HG03457 (cell line): ENCODE measurements around the gene PATJ.
"Not testable (repeated sequence)": the region's sequence is repeated elsewhere in the genome, so short reads cannot be mapped to it uniquely, and the experiment has no call there.

ENCODE experiments used
- ATAC-seq: cut with Tn5 transposase; IDR thresholded peaks from one replicate; pipeline ENCODE4 v1.9.1; 2021; ENCODE audit warnings: moderate number of reproducible peaks; ENCODE audit not compliant: unreplicated experiment

The PATJ gene

DNA sequence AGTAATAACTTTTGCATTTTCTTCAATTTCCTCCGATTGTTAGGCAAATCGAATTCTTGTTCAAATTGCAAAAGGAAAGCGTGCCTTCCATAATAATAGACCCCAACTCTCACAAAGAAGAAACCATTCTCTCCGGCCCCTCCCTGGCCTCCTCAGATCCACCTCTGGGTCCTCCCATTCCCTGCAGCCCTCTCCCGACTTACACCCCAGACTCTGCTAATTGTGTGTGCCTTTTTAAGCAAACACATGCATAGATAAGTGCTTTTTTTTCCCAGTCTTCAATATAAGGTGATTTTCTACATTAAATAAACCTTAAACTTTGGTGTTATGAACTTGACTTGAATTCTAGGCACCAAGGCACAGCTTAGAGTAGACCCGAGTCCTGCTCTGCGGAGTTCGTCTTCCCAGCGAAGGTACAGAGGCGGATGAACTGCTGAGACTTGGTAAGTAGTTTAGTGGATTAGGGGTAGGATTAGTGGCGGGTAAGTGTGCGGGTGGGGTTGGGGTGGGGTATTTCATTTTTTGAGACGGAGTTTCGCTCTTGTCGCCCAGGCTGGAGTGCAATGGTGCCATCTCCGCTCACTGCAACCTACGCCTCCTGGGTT, 453.9 kb downstream of the PATJ start:
- ATAC-seq: no peak

DNA sequence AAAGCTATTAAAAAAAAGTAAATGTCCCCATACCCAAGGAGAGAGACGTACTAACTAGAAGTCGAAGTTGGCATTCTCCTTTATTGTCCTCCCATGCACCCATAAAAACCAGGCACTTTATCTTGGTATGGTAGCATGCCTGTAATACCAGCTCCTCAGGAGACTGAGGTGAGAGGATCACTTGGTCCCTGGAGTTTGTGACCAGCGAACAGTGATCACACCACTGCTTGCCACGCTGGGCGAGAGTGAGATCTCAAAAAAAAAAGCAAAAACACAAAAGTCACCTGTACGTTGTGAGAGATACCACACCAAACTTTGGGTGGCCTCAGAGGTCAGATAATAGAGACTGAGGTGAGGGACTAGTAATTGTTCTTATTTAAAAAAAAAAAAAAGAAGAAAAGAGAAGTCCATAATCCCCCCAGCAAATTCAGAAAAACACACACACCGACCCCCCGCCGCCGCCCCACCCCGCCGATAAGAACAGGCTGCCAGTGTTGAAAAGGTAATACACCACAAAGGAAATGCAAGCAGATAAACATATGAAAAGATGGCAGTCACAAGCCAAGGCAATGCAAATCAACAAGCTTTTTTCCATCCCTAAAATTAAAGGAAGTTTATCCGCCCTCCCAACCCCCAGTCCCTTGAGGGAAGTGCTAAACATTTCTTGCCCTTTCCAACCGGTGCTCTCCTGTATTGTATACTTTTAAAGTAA, 455.9 kb downstream of the PATJ start:
- ATAC-seq: no peak

DNA sequence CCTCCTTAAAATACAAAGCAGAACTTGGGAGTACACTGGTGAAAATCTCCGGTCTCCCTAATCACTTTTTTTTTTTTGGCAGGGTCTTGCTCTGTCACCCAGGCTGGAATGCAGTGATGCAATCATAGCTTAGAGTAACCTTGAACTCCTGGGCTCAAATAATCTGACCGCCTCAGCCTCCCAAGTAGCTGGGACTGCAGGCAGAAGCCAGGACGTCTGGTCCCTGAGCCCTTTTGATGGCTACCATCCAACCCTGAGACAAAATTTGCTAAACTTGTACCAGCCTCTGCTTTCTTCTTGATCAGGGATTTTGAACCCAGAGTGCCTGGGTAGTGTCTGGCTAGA, 456.5 kb downstream of the PATJ start:
- ATAC-seq: no peak

DNA sequence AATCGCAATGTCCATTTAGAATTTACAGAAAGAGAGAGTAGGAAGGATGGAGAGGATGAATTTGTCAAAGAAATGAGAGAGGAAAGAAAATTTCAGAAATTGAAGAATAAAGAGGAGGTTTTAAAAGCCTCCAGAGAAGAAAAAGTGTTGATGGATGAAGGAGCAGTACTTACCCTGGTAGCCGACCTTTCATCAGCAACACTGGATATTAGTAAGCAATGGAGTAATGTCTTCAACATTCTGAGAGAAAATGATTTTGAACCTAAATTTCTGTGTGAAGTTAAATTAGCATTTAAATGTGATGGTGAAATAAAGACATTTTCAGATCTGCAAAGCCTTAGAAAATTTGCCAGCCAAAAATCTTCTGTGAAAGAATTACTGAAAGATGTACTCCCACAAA, 464.9 kb downstream of the PATJ start:
- ATAC-seq: no peak

DNA sequence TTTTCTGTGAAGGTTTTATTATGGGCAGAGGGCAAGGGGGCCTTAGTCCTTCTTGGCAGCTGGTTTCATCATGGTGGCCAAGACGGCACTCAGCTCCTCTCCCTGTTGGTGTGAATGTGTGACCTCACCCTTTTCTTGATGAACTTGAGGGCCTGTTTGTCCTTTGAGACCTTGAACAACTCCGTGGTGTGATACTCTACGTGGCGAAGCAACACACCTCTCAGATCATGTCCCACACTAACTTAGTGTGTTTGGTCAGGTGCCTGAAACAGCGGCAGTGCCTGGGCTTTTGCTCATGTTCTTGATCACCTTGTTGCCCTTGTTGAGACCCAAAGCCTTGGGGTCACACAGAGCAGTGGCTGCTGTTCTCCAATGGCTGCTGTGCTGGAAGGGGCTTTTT, 465.8 kb downstream of the PATJ start:
- no peak for ATAC-seq

DNA sequence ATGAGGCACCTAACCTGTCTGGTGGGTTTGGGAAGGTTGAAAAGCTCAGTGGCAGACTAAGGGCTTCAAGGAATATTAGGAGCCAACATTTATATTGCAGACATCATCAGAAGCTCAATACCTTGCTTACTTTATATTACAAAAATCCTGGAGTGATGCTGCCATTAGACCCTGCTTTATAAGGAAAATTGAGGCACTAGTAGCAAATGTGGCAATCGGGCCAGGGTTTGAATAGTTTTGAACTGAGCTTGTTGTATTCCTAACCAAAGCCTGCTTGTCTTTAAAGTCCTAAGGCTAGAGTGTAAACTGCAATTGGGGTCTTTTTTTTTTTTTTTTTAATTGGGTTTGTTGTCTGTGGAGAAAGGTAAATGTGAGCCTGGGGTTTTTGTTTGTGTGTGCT, 466.7 kb downstream of the PATJ start:
- no peak for ATAC-seq

DNA sequence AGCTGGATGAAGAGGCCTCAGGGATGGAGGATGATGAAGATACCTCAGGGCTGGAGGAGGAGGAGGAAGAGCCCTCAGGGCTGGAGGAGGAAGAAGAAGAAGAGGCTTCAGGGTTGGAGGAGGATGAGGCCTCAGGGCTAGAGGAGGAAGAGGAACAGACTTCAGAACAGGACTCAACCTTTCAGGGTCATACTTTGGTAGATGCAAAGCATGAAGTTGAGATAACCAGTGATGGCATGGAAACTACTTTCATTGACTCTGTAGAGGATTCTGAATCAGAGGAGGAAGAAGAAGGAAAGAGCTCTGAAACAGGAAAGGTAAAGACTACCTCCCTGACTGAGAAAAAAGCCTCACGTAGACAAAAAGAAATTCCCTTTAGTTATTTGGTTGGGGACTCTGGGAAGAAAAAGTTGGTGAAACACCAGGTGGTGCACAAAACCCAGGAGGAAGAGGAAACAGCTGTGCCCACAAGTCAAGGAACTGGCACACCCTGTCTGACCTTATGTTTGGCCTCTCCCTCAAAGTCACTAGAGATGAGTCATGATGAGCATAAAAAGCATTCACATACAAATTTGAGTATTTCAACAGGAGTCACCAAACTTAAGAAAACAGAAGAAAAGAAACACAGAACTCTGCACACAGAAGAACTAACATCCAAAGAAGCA, 467.8 kb downstream of the PATJ start:
- no peak for ATAC-seq

DNA sequence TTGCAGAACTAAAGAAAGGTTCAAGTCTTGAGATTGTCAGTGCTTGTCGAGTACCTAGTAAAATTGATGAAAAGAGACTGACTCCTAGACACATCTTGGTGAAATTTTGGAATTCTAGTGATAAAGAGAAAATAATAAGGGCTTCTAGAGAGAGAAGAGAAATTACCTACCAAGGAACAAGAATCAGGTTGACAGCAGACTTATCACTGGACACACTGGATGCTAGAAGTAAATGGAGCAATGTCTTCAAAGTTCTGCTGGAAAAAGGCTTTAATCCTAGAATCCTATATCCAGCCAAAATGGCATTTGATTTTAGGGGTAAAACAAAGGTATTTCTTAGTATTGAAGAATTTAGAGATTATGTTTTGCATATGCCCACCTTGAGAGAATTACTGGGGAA, 468.7 kb downstream of the PATJ start:
- no peak for ATAC-seq

DNA sequence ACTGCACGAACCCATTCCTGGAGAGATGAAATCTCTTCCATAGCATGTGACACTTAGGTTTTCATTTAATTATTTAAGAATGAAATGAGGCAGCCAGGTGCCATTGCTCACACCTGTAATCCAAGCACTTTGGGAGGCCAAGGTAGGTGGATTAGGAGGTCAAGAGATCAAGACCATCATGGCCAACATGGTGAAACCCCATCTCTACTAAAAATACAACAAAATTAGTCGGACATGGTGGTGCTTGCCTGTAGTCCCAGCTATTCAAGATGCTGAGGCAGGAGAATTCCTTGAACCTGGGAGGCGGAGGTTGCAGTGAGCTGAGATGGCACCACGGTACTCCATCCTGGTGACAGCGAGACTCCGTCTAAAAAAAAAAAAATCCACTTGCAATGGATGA, 470.1 kb downstream of the PATJ start:
- ATAC-seq: no peak

DNA sequence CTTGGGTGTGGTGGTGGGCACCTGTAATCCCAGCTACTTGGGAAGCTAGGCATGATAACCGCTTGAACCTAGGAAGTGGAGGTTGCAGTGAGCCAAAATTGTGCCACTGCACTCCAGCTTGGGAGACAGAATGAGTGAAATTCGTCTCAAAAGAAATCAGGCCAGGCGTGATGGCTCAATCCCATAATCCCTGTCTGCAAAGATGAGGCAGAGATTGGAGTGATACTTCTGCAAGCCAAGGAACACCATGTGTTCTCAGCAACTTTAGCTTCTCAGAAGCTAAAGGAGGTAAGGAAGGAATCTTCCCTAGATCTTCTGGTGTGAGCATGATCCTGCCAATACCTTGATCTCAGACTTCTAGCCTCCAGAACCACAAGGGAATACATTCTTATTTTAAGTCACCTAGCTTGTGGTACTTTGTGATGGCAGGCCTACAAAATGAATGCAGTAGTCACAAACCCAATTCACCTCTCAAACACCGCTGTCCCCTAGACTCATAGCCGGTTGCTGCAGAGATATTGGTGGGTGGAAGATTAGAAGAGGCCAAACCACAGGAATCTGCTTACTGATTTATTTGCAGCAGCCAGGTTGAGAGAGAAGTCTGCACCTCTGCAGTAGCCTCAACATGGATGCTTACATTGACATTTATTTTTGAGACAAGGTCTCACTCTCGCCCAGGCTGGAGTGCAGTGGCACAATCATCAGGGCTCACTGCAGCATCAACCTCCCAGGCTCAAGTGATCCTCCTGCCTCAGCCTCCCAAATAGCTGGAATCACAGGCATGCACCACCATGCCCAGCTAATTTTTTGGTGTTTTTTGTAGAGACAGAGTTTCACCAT, 471.0 kb downstream of the PATJ start:
- no peak for ATAC-seq

DNA sequence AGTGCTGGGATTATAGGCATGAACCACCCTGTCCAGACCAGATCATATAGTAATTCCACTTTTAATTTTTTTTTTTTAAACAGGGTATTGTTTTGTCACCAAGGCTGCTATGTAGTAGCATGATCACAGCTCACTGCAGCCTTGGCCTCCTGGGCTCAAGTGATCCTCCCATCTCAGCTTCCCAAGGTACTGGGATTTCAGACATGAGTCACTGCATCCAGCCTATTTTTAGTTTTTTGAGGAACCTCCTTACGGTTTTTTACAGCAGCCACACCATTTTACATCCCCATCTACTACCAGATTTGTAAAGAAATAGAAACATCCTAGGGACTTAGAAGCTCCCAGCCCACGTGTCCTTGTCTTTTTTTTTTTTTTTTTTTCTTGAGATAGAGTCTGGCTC, 476.3 kb downstream of the PATJ start:
- no peak for ATAC-seq

DNA sequence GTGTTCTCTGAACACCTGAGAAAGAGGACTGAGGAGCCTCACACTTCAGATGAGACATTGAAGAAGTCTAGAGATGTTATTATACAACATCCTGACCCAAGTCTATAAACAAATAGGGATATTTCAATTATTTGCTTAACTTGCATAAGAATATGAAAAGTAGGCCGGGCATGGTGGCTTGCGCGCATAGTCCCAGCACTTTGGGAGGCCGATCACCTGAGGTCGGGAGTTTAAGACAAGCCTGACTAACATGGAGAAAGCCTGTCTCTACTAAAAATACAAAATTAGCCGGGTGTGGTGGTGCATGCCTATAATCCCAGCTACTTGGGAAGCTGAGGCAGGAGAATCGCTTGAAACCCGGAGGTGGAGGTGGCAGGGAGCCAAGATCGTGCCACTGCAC, 478.2 kb downstream of the PATJ start:
- ATAC-seq: not testable (repeated sequence)

DNA sequence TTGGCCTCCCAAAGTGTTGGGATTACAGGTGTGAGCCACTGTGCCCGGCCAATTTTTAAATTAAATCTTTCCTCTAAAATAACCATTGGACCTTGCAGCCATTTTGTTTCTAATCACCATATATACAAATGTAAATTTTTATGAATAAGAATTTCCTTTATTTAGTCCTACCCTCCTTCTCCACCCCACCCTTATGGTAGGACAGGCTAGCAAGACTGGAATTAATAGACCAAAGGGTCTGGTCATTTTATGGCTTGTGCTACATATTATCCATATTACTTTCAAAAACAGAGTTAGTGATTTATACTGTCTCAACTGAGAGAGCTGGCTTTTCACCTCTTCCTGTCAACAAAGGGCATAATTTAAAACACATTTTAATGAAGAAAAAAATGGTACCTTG, 478.9 kb downstream of the PATJ start:
- no peak for ATAC-seq

DNA sequence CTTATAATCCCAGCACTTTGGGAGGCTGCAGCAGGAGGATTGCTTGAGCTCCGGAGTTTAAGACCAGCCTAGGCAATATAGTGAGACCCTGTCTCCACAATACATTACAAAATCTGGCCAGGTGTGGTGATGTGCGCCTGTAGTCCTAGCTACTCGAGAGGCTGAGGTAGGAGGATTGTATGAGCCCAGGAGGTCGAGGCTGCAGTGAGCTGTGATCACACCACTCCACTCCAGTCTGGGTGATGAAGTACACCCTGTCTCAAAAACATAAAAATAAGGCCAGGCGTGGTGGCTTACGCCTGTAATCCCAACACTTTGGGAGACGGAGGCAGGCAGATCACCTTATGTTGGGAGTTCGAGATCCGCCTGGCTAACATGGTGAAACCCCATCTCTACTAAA, 480.0 kb downstream of the PATJ start:
- ATAC-seq: no peak

DNA sequence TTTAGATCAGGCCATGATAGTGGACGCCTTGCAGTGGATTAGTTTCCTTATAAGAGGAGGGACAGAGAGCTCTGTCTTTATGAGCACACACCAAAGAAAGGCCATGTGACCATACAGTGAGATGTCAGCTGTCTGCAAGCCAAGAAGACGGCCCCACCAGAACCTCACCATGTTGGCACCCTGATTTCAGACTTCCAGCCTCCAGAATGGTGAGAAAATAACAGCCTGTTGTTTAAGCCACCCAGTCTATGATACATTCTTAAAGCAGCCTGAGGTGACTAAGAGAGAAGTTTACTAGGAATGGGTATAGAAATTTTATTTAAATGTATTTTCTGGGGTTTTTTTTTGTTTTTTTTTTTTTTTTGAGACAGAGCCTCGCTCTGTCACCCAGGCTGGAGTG, 481.9 kb downstream of the PATJ start:
- ATAC-seq: no peak

DNA sequence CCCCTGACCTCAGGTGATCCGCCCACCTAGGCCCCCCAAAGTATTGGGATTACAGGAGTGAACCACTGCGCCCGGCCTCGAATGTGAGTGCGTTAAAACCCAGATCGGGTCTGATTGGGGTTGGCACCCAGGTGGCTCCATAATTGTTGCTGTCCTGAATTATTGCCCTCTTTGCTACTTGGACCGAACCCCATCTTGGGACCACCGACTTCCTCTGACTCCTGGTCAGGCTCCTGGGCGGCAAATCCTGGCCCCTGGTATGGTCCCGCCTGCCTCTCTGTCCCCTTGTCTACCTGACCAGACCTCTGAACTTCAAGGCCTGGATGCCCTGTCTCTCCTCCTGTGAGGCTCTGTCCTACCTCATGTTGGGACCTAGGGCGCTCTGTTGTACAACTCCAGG, 485.2 kb downstream of the PATJ start:
- ATAC-seq: no peak
